Measurements from ENCODE around the gene EML6.
A peak's percentile ranks its signal among the peaks of the same experiment; 100 is the strongest.

The EML6 gene

GRCh38 chr2:54901224-54901986, 177.9 kb downstream of the EML6 start:
- ChIA-PET POLR2A (interaction anchor here (0.6 kb wide), 1 partner anchor 231 kb away, joined by 3 read pairs; no protein-coding TSS in a partner anchor), CTCF (interaction anchor here (0.8 to 6.0 kb wide), 12 partner anchors 14 to 282 kb away, joined by 3 to 85 read pairs (median 10); partner anchors contain the start of gene RTN4)
- H3K36me3 ChIP-seq (ENCODE audit: control insufficient read depth in 4 of 4, insufficient read depth in 4 of 4, low read length in 3 of 4) = no peaks in the 10 kb centered on the region
- no peaks in the 10 kb centered on the region for H3K27me3 ChIP-seq (replicated peaks in 2 of 5; ENCODE audit: control insufficient read depth in 4 of 5, insufficient read depth in 5 of 5, low read length in 4 of 5)
- H3K27ac ChIP-seq (ENCODE audit: insufficient read depth in 1 of 2, low read depth in 1 of 2, low read length in 2 of 2, poor library complexity in 1 of 2, severe bottlenecking in 2 of 2) = no peak overlapping the region
- no peak for DNase-seq
- WGBS (ENCODE audit: insufficient coverage) = 98% methylated on average over 4 of the region's 9 CpGs
- no peaks in the 10 kb centered on the region for H3K9me3 ChIP-seq (ENCODE audit: control extremely low read depth in 1 of 5, control insufficient read depth in 4 of 5, insufficient read depth in 2 of 5, low read depth in 1 of 5, low read length in 4 of 5)
- H3K4me3 ChIP-seq (ENCODE audit: control insufficient read depth in 1 of 7, extremely low read depth in 1 of 7, insufficient read depth in 4 of 7, low read depth in 2 of 7, low read length in 6 of 7) = no peak overlapping the region
- H3K4me1 ChIP-seq (ENCODE audit: control extremely low read depth in 1 of 4, control insufficient read depth in 4 of 4, insufficient read depth in 4 of 4, low read length in 3 of 4) = peaks cover 0 to 7% (median 0%) of the 10 kb centered on the region in 4 experiments

GRCh38 chr2:54902763-54903162, 179.3 kb downstream of the EML6 start:
- H3K4me1 ChIP-seq (ENCODE audit: control extremely low read depth in 1 of 4, control insufficient read depth in 4 of 4, insufficient read depth in 4 of 4, low read length in 3 of 4) = peaks cover 0 to 7% (median 0%) of the 10 kb centered on the region in 4 experiments

DNA sequence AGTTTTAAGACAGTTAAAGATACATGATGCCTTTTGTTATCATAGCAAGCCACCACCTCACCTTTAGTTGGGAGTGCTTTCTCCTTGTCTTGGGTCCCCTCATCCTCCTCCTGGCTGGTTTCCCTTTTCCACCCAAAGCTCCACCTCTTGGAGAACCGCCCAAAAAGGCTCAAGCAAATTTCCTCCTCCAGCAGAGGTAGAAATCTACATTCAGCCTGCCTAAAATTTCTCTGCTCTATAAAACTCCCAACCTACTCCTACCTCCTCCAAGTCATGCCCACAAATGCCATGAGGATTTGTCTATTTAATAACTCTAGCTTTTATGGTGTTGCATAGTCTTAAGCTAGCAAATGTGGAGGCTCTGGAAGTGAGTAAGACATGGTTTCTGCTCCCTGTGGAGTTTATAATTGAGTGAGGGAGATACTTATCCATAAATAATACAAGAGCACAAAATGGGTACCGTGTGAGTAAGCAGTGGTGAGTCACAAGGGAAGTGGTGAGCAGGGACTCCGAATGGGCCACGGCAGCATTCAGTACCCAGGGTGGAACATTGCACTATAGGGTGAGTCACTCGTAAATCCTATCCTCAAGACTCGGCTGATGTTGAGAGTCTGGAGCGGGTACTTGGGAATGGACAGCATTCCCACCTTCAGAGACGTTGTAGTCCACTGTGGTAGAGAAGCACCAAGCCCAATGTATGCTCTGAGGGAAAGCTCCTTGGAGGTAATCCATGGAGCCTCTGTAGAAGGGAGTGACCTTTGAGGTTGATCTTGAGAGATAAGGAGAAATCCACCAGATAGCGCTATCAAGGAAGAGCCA, 180.5 kb downstream of the EML6 start:
- Histone ChIP-seq H3K27ac (ENCODE audit: insufficient read depth in 1 of 2, low read depth in 1 of 2, low read length in 2 of 2, poor library complexity in 1 of 2, severe bottlenecking in 2 of 2) (no peak overlapping the region), H3K27me3 (replicated peaks in 2 of 5; ENCODE audit: control insufficient read depth in 4 of 5, insufficient read depth in 5 of 5, low read length in 4 of 5) (no peaks in the 10 kb centered on the region), H3K4me1 (ENCODE audit: control extremely low read depth in 1 of 4, control insufficient read depth in 4 of 4, insufficient read depth in 4 of 4, low read length in 3 of 4) (peaks cover 0 to 7% (median 0%) of the 10 kb centered on the region in 4 experiments), H3K36me3 (ENCODE audit: control insufficient read depth in 4 of 4, insufficient read depth in 4 of 4, low read length in 3 of 4) (no peaks in the 10 kb centered on the region), H3K4me3 (ENCODE audit: control insufficient read depth in 1 of 7, extremely low read depth in 1 of 7, insufficient read depth in 4 of 7, low read depth in 2 of 7, low read length in 6 of 7) (no peak overlapping the region), H3K9me3 (ENCODE audit: control extremely low read depth in 1 of 5, control insufficient read depth in 4 of 5, insufficient read depth in 2 of 5, low read depth in 1 of 5, low read length in 4 of 5) (no peaks in the 10 kb centered on the region)
- 79% methylated on average over 6 of the region's 9 CpGs for WGBS (ENCODE audit: insufficient coverage)
- DNase-seq = peak; percentile 58 to 90 (median 87)
- POLR2A ChIA-PET = no interaction called here
- CTCF ChIA-PET = interaction anchor here (0.8 to 1.6 kb wide), 4 partner anchors 23 to 267 kb away, joined by 3 read pairs; no protein-coding TSS in a partner anchor

More at GRCh38 chr2:54902763-54903162, 179.3 kb downstream of the EML6 start:
- WGBS (ENCODE audit: insufficient coverage) = 100% methylated on average over 4 of the region's 7 CpGs
- DNase-seq = no peak
- CTCF ChIA-PET = interaction anchor here (0.7 to 0.9 kb wide), 3 partner anchors 25 to 274 kb away, joined by 3 read pairs; no protein-coding TSS in a partner anchor
- Histone ChIP-seq H3K27ac (ENCODE audit: insufficient read depth in 1 of 2, low read depth in 1 of 2, low read length in 2 of 2, poor library complexity in 1 of 2, severe bottlenecking in 2 of 2) (no peak overlapping the region), H3K4me3 (ENCODE audit: control insufficient read depth in 1 of 7, extremely low read depth in 1 of 7, insufficient read depth in 4 of 7, low read depth in 2 of 7, low read length in 6 of 7) (no peak overlapping the region), H3K9me3 (ENCODE audit: control extremely low read depth in 1 of 5, control insufficient read depth in 4 of 5, insufficient read depth in 2 of 5, low read depth in 1 of 5, low read length in 4 of 5) (no peaks in the 10 kb centered on the region), H3K36me3 (ENCODE audit: control insufficient read depth in 4 of 4, insufficient read depth in 4 of 4, low read length in 3 of 4) (no peaks in the 10 kb centered on the region), H3K27me3 (replicated peaks in 2 of 5; ENCODE audit: control insufficient read depth in 4 of 5, insufficient read depth in 5 of 5, low read length in 4 of 5) (no peaks in the 10 kb centered on the region)
- POLR2A ChIA-PET = no interaction called here

GRCh38 chr2:54904836-54905235, 181.4 kb downstream of the EML6 start:
- no peaks in the 10 kb centered on the region for H3K27me3 ChIP-seq (replicated peaks in 2 of 5; ENCODE audit: control insufficient read depth in 4 of 5, insufficient read depth in 5 of 5, low read length in 4 of 5)
- no peaks in the 10 kb centered on the region for H3K9me3 ChIP-seq (ENCODE audit: control extremely low read depth in 1 of 5, control insufficient read depth in 4 of 5, insufficient read depth in 2 of 5, low read depth in 1 of 5, low read length in 4 of 5)
- H3K4me1 ChIP-seq (ENCODE audit: control extremely low read depth in 1 of 4, control insufficient read depth in 4 of 4, insufficient read depth in 4 of 4, low read length in 3 of 4) = peaks cover 0 to 7% (median 0%) of the 10 kb centered on the region in 4 experiments
- no peak for DNase-seq
- ChIA-PET POLR2A (no interaction called here), CTCF (interaction anchor here (0.7 kb wide), 1 partner anchor 88 kb away, joined by 5 read pairs; no protein-coding TSS in a partner anchor)
- H3K4me3 ChIP-seq (ENCODE audit: control insufficient read depth in 1 of 7, extremely low read depth in 1 of 7, insufficient read depth in 4 of 7, low read depth in 2 of 7, low read length in 6 of 7) = no peak overlapping the region
- WGBS (ENCODE audit: insufficient coverage) = 98% methylated on average over 4 of the region's 5 CpGs
- H3K27ac ChIP-seq (ENCODE audit: insufficient read depth in 1 of 2, low read depth in 1 of 2, low read length in 2 of 2, poor library complexity in 1 of 2, severe bottlenecking in 2 of 2) = no peak overlapping the region
- no peaks in the 10 kb centered on the region for H3K36me3 ChIP-seq (ENCODE audit: control insufficient read depth in 4 of 4, insufficient read depth in 4 of 4, low read length in 3 of 4)

DNA sequence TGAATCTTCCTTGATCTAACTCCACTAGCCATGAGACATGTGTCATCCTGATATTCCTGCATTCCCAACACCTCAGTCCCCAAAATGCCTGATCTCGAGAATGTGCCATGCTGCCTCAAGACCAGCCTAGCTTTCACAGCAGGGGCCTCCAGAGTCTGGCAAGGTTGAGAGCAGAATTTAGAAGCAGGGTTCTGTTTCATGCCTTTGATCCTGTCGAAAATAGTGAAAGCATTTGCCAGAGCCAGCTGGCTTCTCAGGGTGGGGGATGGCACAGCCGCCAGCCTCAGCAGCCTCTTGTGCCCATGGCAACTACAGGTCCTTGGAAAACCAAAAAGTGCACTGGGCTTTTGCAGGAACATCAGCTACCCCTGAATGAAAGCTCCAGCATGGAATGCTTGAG, 183.3 kb downstream of the EML6 start:
- no peaks in the 10 kb centered on the region for H3K27me3 ChIP-seq (replicated peaks in 2 of 5; ENCODE audit: control insufficient read depth in 4 of 5, insufficient read depth in 5 of 5, low read length in 4 of 5)
- DNase-seq = no peak
- no peaks in the 10 kb centered on the region for H3K9me3 ChIP-seq (ENCODE audit: control extremely low read depth in 1 of 5, control insufficient read depth in 4 of 5, insufficient read depth in 2 of 5, low read depth in 1 of 5, low read length in 4 of 5)
- peaks cover 0 to 7% (median 0%) of the 10 kb centered on the region in 4 experiments for H3K4me1 ChIP-seq (ENCODE audit: control extremely low read depth in 1 of 4, control insufficient read depth in 4 of 4, insufficient read depth in 4 of 4, low read length in 3 of 4)
- ChIA-PET CTCF (no interaction called here), POLR2A (no interaction called here)
- 100% methylated on average over 3 of the region's 3 CpGs for WGBS (ENCODE audit: insufficient coverage)
- no peak overlapping the region for H3K4me3 ChIP-seq (ENCODE audit: control insufficient read depth in 1 of 7, extremely low read depth in 1 of 7, insufficient read depth in 4 of 7, low read depth in 2 of 7, low read length in 6 of 7)
- H3K27ac ChIP-seq (ENCODE audit: insufficient read depth in 1 of 2, low read depth in 1 of 2, low read length in 2 of 2, poor library complexity in 1 of 2, severe bottlenecking in 2 of 2) = no peak overlapping the region
- H3K36me3 ChIP-seq (ENCODE audit: control insufficient read depth in 4 of 4, insufficient read depth in 4 of 4, low read length in 3 of 4) = no peaks in the 10 kb centered on the region

DNA sequence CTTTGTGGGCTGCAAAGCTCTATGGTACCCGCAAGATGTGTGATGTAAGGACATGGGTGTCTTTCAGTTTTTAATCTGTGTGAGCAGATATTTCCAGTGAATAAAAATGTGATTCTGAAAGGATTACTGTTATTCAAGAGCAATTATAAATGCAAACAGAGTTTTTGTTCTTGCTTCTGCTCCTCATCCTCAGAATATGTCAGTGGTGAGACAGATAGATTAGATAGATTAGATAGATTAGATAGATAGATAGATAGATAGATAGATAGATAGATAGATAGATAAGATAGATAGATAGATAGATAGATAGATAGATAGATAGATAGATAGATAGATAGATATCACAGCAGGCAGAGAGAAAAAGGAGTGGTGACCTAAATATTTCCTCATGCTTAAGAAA, 184.2 kb downstream of the EML6 start:
- Histone ChIP-seq H3K27me3 (replicated peaks in 2 of 5; ENCODE audit: control insufficient read depth in 4 of 5, insufficient read depth in 5 of 5, low read length in 4 of 5) (no peaks in the 10 kb centered on the region), H3K9me3 (ENCODE audit: control extremely low read depth in 1 of 5, control insufficient read depth in 4 of 5, insufficient read depth in 2 of 5, low read depth in 1 of 5, low read length in 4 of 5) (no peaks in the 10 kb centered on the region), H3K27ac (ENCODE audit: insufficient read depth in 1 of 2, low read depth in 1 of 2, low read length in 2 of 2, poor library complexity in 1 of 2, severe bottlenecking in 2 of 2) (no peak overlapping the region), H3K4me3 (ENCODE audit: control insufficient read depth in 1 of 7, extremely low read depth in 1 of 7, insufficient read depth in 4 of 7, low read depth in 2 of 7, low read length in 6 of 7) (no peak overlapping the region), H3K36me3 (ENCODE audit: control insufficient read depth in 4 of 4, insufficient read depth in 4 of 4, low read length in 3 of 4) (no peaks in the 10 kb centered on the region), H3K4me1 (ENCODE audit: control extremely low read depth in 1 of 4, control insufficient read depth in 4 of 4, insufficient read depth in 4 of 4, low read length in 3 of 4) (peaks cover 0 to 7% (median 0%) of the 10 kb centered on the region in 4 experiments)
- no peak for DNase-seq
- 100% methylated on average over 1 of the region's 1 CpG for WGBS (ENCODE audit: insufficient coverage)
- POLR2A ChIA-PET = interaction anchor here (0.6 kb wide), 1 partner anchor 34 kb away, joined by 3 read pairs; no protein-coding TSS in a partner anchor
- CTCF ChIA-PET = interaction anchor here (0.6 to 1.2 kb wide), 5 partner anchors 9 to 566 kb away, joined by 3 to 4 read pairs (median 3); no protein-coding TSS in a partner anchor
